Amygdala (tissue), 56 donors: Measurements from ENCODE around the gene ADIPOQ.
"Not testable (repeated sequence)": the region's sequence is repeated elsewhere in the genome, so short reads cannot be mapped to it uniquely, and the experiment has no call there.

Experiments used
- DNase-seq, 56 donors: peaks; one replicate each; lab custom pipeline; 2025; lab: John Stamatoyannopoulos, UW

Gene ADIPOQ

DNA sequence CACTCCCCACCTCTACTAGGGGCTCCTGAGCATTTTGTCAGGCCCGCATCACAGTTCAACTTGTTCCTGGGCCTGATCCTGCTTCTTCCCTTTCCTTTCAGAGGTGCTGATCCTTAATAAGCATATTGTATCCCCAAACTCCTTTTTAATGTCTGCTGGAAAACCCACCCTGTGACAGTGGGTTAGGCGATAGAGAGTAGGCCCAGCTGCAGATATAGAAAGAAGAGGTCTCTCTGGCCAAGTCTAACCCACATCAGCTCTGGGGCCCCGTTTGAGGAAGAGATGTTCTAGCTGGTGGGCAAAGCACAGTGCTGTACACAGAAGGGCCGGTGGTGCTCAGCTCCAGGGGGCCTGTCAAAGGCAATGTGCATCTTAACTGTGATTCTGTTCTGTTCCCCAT, 53.5 kb downstream of the ADIPOQ start:
- no peak for DNase-seq

DNA sequence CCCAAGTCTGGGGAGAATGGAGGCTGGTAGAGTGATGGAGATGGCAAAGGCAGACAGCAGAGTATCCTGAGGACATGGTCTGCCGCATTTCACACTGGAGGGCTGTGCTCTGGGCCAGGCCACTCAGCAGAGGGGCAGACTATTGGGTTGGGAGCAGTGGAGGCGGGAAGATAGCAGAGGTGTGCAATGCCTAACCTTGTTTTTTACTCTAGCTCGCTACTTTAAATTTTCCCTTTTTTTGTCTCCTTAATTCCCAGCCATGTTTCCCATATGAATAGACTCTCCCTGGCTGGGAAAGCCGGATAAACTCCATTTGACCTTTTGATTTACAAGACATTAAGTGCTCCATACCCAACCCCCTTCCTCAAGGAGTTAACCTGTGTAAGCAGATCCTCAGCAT, 54.4 kb downstream of the ADIPOQ start:
- DNase-seq = no peak

DNA sequence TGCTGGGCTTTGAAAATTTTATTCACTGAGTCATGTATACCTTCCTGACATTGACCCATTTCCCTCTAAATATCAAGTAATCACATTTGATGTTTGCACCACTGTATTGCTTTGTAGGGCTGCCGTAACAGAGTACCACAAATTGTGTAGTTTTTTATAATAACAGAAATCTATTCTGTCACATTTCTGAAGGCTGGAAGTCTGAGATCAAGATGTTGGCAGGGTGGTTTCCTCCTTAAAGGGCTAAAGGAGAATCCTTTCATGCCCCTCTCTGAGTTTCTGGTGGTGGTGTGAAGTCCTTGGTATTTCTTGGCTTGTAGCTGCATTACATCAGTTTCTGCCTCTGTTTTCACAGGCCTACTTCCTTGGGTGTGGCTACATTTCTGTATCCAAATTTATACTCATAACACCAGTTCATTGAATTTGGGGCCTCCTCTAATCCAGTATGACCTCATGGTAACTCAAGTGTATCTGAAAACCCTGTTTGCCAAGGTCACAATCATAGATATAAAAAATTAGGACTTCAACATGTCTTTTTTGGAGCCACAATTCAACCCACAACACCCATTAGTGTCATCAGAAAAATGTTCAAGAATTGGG, 58.7 kb downstream of the ADIPOQ start:
- DNase-seq = no peak

DNA sequence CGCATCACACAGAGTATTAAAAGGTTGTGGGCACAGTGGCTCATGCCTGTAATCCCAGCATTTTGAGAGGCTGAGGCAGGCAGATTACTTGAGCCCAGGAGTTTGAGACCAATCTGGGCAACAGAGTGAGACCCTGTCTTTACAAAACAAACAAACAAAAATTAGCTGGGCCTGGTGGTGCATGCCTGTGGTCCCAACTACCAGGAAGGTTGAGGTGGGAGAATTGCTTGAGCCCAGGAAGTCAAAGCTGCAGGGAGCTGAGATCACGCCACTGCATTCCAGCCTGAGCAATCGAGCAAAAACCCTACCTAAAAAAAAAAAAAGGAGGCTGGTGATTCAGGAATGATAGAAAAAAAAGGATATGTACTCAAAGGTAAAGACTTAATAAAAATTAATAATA, 59.6 kb downstream of the ADIPOQ start:
- no peak for DNase-seq

DNA sequence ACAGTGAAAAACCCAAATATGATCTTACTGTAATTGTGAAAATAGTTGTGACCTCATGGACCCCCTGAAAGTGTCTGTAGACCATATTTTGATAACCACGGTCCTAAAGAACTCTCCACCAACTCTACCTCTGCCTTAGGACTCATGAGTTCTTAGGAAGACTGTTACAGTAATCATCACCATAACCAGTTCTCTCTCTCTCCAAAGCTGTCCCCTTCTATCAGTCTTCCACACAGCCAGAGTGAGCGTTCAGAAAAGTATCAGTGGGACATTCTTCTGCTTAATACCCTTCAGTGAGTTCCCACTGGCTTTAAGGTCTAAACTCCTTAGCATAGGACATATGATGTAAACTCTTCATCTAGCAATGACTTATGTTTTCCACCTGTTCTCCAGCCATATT, 60.2 kb downstream of the ADIPOQ start:
- no peak for DNase-seq

DNA sequence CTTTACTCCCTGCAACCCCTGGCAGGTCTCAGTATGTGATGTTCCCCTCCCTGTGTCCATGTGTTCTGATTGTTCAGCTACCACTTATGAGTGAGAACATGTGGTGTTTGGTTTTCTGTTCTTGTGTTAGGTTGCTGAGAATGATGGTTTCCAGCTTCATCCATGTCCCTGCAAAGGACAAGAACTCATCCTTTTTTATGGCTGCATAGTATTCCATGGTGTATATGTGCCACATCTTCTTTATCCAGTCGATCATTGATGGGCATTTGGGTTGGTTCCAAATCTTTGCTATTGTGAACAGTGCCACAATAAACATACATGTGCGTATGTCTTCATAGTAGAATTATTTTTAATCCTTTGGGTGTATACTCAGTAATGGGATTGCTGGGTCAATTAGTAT, 61.2 kb downstream of the ADIPOQ start:
- not testable (repeated sequence) for DNase-seq

DNA sequence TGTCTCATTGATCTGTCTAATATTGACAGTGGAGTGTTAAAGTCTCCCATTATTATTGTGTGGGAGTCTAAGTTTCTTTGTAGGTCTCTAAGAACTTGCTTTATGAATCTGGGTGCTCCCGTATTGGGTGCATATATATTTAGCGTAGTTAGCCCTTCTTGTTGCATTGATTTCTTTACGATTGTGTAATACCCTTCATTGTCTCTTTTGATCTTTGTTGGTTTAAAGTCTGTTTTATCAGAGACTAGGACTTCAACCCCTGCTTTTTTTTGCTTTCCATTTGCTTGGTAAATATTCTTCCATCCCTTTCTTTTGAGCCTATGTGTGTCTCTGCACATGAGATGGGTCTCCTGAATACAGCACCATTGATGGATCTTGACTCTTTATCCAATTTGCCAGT, 64.6 kb downstream of the ADIPOQ start:
- not testable (repeated sequence) for DNase-seq
